Panc1 (cell line): ENCODE data around the gene CCDC57. TPM values are rescaled to one million over a fixed set of nuclear protein-coding genes. Genes with fewer than 3 reads are reported as not detected.

Experiments used
- ATAC-seq: fragments of 200-7000 bp; cut with Tn5 transposase; 2 replicates; pipeline ENCODE4 v1.9.1; 2020; ENCODE audit warnings: mild to moderate bottlenecking, moderate library complexity
- BruUV-seq: library from RNA; stranded (reverse); fragments of 400-500 nt; replicated peaks from 2 replicates; lab custom pipeline; 2021; lab: Mats Ljungman, UMichigan
- CTCF ChIA-PET: fragments of 300-600 bp; sonication (Branson Sonifier 250); formaldehyde crosslinking; loops from one replicate; lab custom pipeline; 2022; ENCODE audit warnings: antibody characterized with exemption; lab: Charles Lee
- POLR2A ChIA-PET: fragments of 300-600 bp; sonication (Branson Sonifier 250); formaldehyde crosslinking; loops from one replicate; lab custom pipeline; 2022; ENCODE audit warnings: antibody characterized with exemption; lab: Charles Lee
- DNase-seq: peaks from one replicate; pipeline ENCODE4 v3.0.0-alpha.2; 2010; ENCODE audit warnings: low read depth, low spot score
- H3K27ac ChIP-seq: 2 replicates; pipeline ENCODE4 v1.5.1; 2011; ENCODE audit warnings: mild to moderate bottlenecking, low read length, inconsistent platforms
- H3K27me3 ChIP-seq: fragments of 200-500 bp; sonication (Bioruptor generic); 2 replicates; pipeline ENCODE4 v1.6.0; 2014; ENCODE audit warnings: low read length, inconsistent platforms; ENCODE audit not compliant: control insufficient read depth, insufficient read depth
- H3K36me3 ChIP-seq: fragments of 200-500 bp; sonication (Bioruptor generic); 2 replicates; pipeline ENCODE4 v1.5.1; 2014; ENCODE audit warnings: inconsistent platforms, mild to moderate bottlenecking, low read length, moderate library complexity; ENCODE audit not compliant: control insufficient read depth, insufficient read depth
- H3K4me1 ChIP-seq: 2 replicates; pipeline ENCODE4 v1.5.1; 2011; ENCODE audit warnings: inconsistent platforms, mild to moderate bottlenecking, low read length, moderate library complexity; ENCODE audit not compliant: control insufficient read depth, insufficient read depth
- H3K4me3 ChIP-seq, 2 experiments: 2 replicates each; pipeline ENCODE4 v1.5.1; 2011 to 2012; ENCODE audit warnings: low read depth in 2 of 2, low read length in 2 of 2, mild to moderate bottlenecking in 2 of 2, inconsistent platforms in 1 of 2, moderate library complexity in 1 of 2
- H3K9me3 ChIP-seq: fragments of 200-500 bp; sonication (Bioruptor generic); 2 replicates; pipeline ENCODE4 v1.5.1; 2014; ENCODE audit warnings: low read depth, mild to moderate bottlenecking, inconsistent platforms, low read length, moderate library complexity; ENCODE audit not compliant: control insufficient read depth, insufficient read depth
- CTCF ChIP-seq: fragments of 450-650 bp; IDR thresholded peaks from 2 replicates; pipeline ENCODE4 v1.5.1; 2017; ENCODE audit warnings: mild to moderate bottlenecking
- POLR2AphosphoS5 ChIP-seq: IDR thresholded peaks from 2 replicates; pipeline ENCODE4 v1.6.1; 2012; ENCODE audit warnings: mild to moderate bottlenecking, low read depth, low read length, moderate library complexity
- REST ChIP-seq, 2 experiments: IDR thresholded peaks; 2 replicates each; pipeline ENCODE4 v1.6.1; 2011 to 2012; ENCODE audit warnings: low read depth in 2 of 2, control low read depth in 1 of 2, low read length in 1 of 2, mild to moderate bottlenecking in 1 of 2, moderate library complexity in 1 of 2; ENCODE audit not compliant: insufficient read depth in 1 of 2
- SIN3A ChIP-seq: IDR thresholded peaks from 2 replicates; pipeline ENCODE4 v1.6.1; 2012; ENCODE audit warnings: low read depth, mild to moderate bottlenecking, low read length, moderate library complexity, borderline replicate concordance; ENCODE audit not compliant: insufficient read depth
- TCF7L2 ChIP-seq: IDR thresholded peaks from 2 replicates; pipeline ENCODE4 v1.6.1; 2011; ENCODE audit warnings: mild to moderate bottlenecking, low read depth, low read length, inconsistent platforms
- in situ Hi-C: cut with HindIII; loops from 2 replicates; pipeline ENCODE4 v1.10.0; 2016; ENCODE audit warnings: low sequenced_read_pairs, low pct_unique_long_range_greater_than_20kb
- intact Hi-C: fragments of 100-400 bp; cut with micrococcal nuclease; formaldehyde crosslinking; loops from one replicate; pipeline ENCODE4 v1.10.0; 2022; ENCODE audit not compliant: unreplicated experiment
- total RNA-seq: library from RNA; stranded (reverse); gene quantifications from one replicate; pipeline ENCODE4 v1.2.1, GENCODE V29; 2021; ENCODE audit not compliant: unreplicated experiment

The CCDC57 gene
- total RNA-seq, 1 experiment from 2014 or later = 63.6 TPM

GRCh38 chr17:82179946-82180475 lies 32.6 kb downstream of the CCDC57 start (continued):
- no peak for TF ChIP-seq REST (IDR thresholded peaks at IDR 0.05; ENCODE audit: insufficient read depth in 1 of 2, low read depth in 2 of 2, low read length in 1 of 2)

- ATAC-seq (0 out of 2 replicates have a peak, but pooled peaks have one; percentile 17), DNase-seq (no peak)
- Histone ChIP-seq H3K4me3 (no peak overlapping the region), H3K36me3 (no peaks in the 10 kb centered on the region; the same call in none of the 2 replicates), H3K4me1 (no peaks in the 10 kb centered on the region), H3K27me3 (no peaks in the 10 kb centered on the region), H3K9me3 (no peaks in the 10 kb centered on the region), H3K27ac (no peak overlapping the region)
- TF ChIP-seq SIN3A (no peak), REST (IDR thresholded peaks at IDR 0.05; ENCODE audit: insufficient read depth in 1 of 2, low read depth in 2 of 2, low read length in 1 of 2) (no peak), CTCF (no peak), TCF7L2 (no peak), POLR2AphosphoS5 (no peak)
- in situ Hi-C loops = no loop called here
- intact Hi-C loops = no loop called here
- ChIA-PET POLR2A (no interaction called here), CTCF (no interaction called here)
- BruUV-seq = no TSS peak
Observed at GRCh38 chr17:82179412-82179811, 33.2 kb downstream of the CCDC57 start.
